ENCODE data around the gene PIK3CG. TPM values are rescaled to one million over a fixed set of nuclear protein-coding genes. Genes with fewer than 3 reads are reported as not detected.

PIK3CG gene
- polyA plus RNA-seq, 3 donors: 17.9 to 31.2 (median 20.7) TPM

DNA sequence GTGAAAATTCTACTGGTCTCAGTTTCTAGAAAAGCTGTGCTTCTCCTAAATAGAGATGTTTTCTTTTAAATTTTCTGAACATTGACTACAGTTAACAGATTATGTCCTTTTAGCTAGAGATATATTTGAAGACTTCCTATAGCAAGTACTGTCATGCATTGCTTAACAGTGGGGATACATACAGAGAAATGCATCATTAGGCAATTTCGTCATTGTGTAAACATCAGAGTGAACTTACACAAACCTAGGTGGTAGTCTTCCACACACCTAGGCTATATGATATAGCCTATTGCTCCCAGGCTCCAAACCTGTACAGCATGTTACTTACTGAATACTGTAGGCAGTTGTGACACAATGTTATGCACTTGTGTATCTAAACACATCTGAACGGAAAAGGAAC, 28.5 kb downstream of the PIK3CG start:
- Mint-ChIP-seq H3K4me1 (peaks cover 18% of the 10 kb centered on the region), H3K27ac (peak overlapping the region in 1 of 7 donors; percentile 57), H3K36me3 (peaks cover 80 to 91% of the 10 kb centered on the region in 2 donors), H3K27me3 (ENCODE audit: low read depth in 3 of 3) (peaks cover 0 to 1% (median 0%) of the 10 kb centered on the region in 3 donors), H3K4me3 (no peak overlapping the region), H3K9me3 (peaks cover 0 to 4% (median 3%) of the 10 kb centered on the region in 7 donors)
- peak in 1 of 3 donors; percentile 10 for DNase-seq
- Histone ChIP-seq H3K9me3 (replicated peaks in 1 of 2; ENCODE audit: control insufficient read depth in 1 of 2, insufficient read depth in 1 of 2, low read length in 2 of 2) (no peaks in the 10 kb centered on the region), H3K36me3 (replicated peaks in 1 of 2; ENCODE audit: control insufficient read depth in 1 of 2, insufficient read depth in 2 of 2, low read length in 2 of 2) (peaks cover 79 to 98% of the 10 kb centered on the region in 2 donors), H3K4me2 (replicated peaks; ENCODE audit: extremely low read depth, low read length, poor library complexity, severe bottlenecking) (no peak overlapping the region), H3K9ac (ENCODE audit: insufficient read depth, low read length, poor library complexity, severe bottlenecking) (no peak overlapping the region), H3K4me1 (ENCODE audit: control insufficient read depth in 1 of 2, insufficient read depth in 2 of 2, low read length in 2 of 2) (no peaks in the 10 kb centered on the region), H3K4me3 (replicated peaks in 1 of 3; ENCODE audit: low read depth in 2 of 3, low read length in 3 of 3) (no peak overlapping the region), H4K20me1 (ENCODE audit: insufficient read depth, low read length) (peaks cover 50% of the 10 kb centered on the region), H2AFZ (ENCODE audit: insufficient read depth, low read depth, low read length, poor library complexity, severe bottlenecking) (no peak overlapping the region), H3K79me2 (ENCODE audit: insufficient read depth, low read length) (peaks cover 69% of the 10 kb centered on the region), H3K27ac (ENCODE audit: low read depth in 1 of 2, low read length in 2 of 2) (peak overlapping the region in 1 of 2 donors; percentile 48), H3K27me3 (ENCODE audit: control insufficient read depth in 2 of 2, insufficient read depth in 2 of 2, low read length in 2 of 2) (no peaks in the 10 kb centered on the region)
- no CpG with 5 or more reads among the region's 2 CpGs for WGBS (ENCODE audit: insufficient coverage)
- no peak for TF ChIP-seq CTCF (IDR thresholded peaks at IDR 0.05)
- intact Hi-C loops (cut with micrococcal nuclease): no loop called here

- Histone ChIP-seq H2AFZ (ENCODE audit: insufficient read depth, low read depth, low read length, poor library complexity, severe bottlenecking) (no peak overlapping the region), H3K36me3 (replicated peaks in 1 of 2; ENCODE audit: control insufficient read depth in 1 of 2, insufficient read depth in 2 of 2, low read length in 2 of 2) (peaks cover 63 to 82% of the 10 kb centered on the region in 2 donors), H3K9me3 (replicated peaks in 1 of 2; ENCODE audit: control insufficient read depth in 1 of 2, insufficient read depth in 1 of 2, low read length in 2 of 2) (no peaks in the 10 kb centered on the region), H3K4me3 (replicated peaks in 1 of 3; ENCODE audit: low read depth in 2 of 3, low read length in 3 of 3) (no peak overlapping the region), H4K20me1 (ENCODE audit: insufficient read depth, low read length) (peaks cover 60% of the 10 kb centered on the region), H3K79me2 (ENCODE audit: insufficient read depth, low read length) (peaks cover 79% of the 10 kb centered on the region), H3K4me2 (replicated peaks; ENCODE audit: extremely low read depth, low read length, poor library complexity, severe bottlenecking) (no peak overlapping the region), H3K27ac (ENCODE audit: low read depth in 1 of 2, low read length in 2 of 2) (peak overlapping the region in 1 of 2 donors; percentile 63), H3K4me1 (ENCODE audit: control insufficient read depth in 1 of 2, insufficient read depth in 2 of 2, low read length in 2 of 2) (no peaks in the 10 kb centered on the region), H3K9ac (ENCODE audit: insufficient read depth, low read length, poor library complexity, severe bottlenecking) (no peak overlapping the region), H3K27me3 (ENCODE audit: control insufficient read depth in 2 of 2, insufficient read depth in 2 of 2, low read length in 2 of 2) (no peaks in the 10 kb centered on the region)
- no peak for TF ChIP-seq CTCF (IDR thresholded peaks at IDR 0.05)
- H3K9me3 Mint-ChIP-seq: peaks cover 0 to 4% (median 3%) of the 10 kb centered on the region in 7 donors
- peak overlapping the region; percentile 13 to 67 (median 30) for H3K27ac Mint-ChIP-seq
- H3K4me1 Mint-ChIP-seq: peaks cover 31% of the 10 kb centered on the region
- peaks cover 78 to 92% of the 10 kb centered on the region in 2 donors for H3K36me3 Mint-ChIP-seq
- H3K4me3 Mint-ChIP-seq: no peak overlapping the region
- peaks cover 0 to 1% (median 1%) of the 10 kb centered on the region in 3 donors for H3K27me3 Mint-ChIP-seq (ENCODE audit: low read depth in 3 of 3)
- intact Hi-C loops (cut with micrococcal nuclease): no loop called here
- DNase-seq: peak in 1 of 3 donors; percentile 19
- 7% methylated on average over 2 of the region's 4 CpGs for WGBS (ENCODE audit: insufficient coverage)
These were observed 30.3 kb downstream of the PIK3CG start for GRCh38 chr7:106895246-106895864.

All from CD14-positive monocyte (primary cell).